KOPT-K1 (cell line): Measurements from ENCODE around the gene HK2.
"Not testable (repeated sequence)": the region's sequence is repeated elsewhere in the genome, so short reads cannot be mapped to it uniquely, and the experiment has no call there.

Experiments
- H3K27ac ChIP-seq: fragments of 200-600 bp; sonication (generic); 2 replicates; pipeline ENCODE4 v1.5.1; 2016; ENCODE audit warnings: antibody characterized with exemption, mild to moderate bottlenecking, low read depth, low read length; ENCODE audit not compliant: poor library complexity, severe bottlenecking
- H3K36me3 ChIP-seq: fragments of 200-600 bp; sonication (generic); 2 replicates; pipeline ENCODE4 v1.5.1; 2017; ENCODE audit warnings: antibody characterized with exemption, mild to moderate bottlenecking, low read length, moderate library complexity; ENCODE audit not compliant: insufficient read depth
- H3K9me3 ChIP-seq: fragments of 200-600 bp; sonication (generic); 2 replicates; pipeline ENCODE4 v1.5.1; 2017; ENCODE audit warnings: antibody characterized with exemption, low read length, mild to moderate bottlenecking; ENCODE audit not compliant: insufficient read depth, poor library complexity, severe bottlenecking

The HK2 gene

DNA sequence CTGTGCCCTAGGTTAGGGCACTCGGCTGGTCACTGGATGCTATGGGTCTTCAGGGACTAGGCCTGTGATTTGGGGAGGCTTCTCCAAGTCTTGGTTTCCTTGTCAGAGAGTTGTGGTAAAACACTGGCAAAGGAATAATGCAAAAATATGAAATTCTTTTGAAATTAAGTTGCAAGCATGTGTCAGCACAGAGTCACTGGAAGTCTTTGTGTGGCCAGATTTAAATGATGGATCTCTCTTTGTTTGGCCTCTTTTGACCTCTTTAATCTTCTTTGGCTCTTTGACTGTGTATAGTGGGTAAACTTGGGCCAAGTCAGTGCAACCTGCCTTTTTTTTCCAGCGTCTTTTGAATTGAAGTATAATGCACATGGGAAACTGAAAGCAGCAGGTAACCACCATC lies 12.1 kb downstream of the HK2 start:
- no peaks in the 10 kb centered on the region for H3K9me3 ChIP-seq
- no peak overlapping the region for H3K27ac ChIP-seq
- H3K36me3 ChIP-seq: no peaks in the 10 kb centered on the region; the same call in 1 of the 2 replicates

DNA sequence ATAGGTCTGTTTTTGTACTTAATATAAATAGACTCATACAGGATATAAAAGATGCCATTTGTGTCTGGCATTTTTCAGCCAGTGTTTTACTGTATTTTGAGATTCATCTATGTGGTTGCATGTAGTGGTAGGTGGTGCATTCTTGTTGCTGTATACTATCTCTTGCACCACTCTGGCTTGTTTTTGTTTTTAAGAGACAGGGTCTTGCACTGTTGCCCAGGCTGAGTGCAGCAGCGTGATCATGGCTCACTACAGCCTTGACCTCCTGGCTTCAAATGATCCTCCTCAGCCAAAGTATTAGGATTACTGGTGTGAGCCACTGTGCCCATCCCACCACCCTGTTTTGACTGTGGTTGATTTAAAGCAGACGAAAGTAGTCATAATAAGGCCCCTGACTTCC lies 12.6 kb downstream of the HK2 start:
- Histone ChIP-seq H3K9me3 (no peaks in the 10 kb centered on the region), H3K27ac (no peak overlapping the region), H3K36me3 (peaks cover under 1% of the 10 kb centered on the region; the same call in 1 of the 2 replicates)

DNA sequence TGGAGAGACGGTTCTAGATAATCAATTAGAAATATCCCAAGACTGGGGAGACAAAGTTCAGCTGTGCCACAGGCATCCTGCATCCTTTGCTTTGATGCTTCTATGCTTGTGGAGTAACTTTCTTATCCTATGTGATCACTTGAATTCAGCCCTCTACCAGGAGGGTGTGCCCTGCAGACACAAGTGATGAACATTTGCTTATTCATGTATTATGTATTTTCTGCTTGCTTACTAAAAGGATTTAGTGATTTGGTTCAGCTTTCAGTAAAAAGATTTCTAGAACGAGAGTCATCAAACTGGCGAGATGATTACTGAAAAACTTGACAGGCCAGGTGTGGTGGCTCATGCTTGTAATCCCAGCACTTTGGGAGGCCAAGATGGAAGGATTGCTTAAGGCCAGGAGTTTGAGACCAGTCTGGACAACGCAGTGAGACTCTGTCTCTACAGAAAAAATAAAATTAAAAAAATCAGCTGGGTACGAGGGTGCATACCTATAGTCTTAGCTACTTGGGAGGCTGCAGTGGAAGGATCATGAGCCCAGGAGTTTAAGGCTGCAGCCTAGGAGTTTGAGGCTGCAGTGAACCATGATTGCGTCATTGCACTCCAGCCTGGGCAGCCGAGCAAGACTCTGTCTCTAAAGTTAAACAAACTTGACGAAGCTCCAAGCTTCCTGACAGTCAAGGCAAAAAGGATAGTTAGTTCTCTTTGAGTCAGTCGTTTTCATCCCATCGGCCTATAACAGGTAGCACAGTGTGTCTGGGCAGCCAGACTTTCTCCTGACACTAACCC lies 13.3 kb downstream of the HK2 start:
- Histone ChIP-seq H3K27ac (no peak overlapping the region), H3K36me3 (peaks cover 5% of the 10 kb centered on the region; the same call in 1 of the 2 replicates), H3K9me3 (no peaks in the 10 kb centered on the region)

DNA sequence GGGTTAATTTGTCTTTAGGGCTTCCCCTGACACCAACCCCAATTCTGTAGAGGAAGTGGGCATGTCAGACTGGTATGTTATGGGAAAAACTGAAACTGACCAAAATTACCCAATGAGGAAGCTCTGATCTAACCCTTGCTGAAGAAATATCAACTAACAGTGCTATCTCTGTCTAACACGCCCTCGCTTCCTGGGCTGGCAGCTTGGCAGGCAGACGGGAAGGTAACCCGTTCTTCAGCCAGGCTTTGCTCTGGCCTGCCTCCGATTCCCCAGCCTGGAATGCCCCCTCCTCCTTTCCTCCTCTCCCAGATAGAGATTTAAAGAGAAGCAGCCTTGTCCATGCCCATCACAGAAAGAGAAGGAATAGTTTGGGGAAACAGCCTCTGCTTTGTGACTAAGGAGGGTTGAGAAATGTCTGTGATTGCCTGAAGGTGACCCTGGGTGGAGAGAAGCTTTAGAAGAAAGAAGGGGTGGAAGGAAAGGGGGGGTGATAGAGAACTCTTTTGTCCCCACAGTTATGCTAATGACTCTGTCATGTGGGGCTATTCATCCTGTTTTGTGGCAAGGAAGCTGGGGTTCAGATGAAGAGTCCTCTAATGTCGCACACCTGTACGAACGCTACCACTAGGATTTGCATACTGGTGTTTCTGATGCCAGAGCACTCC lies 15.4 kb downstream of the HK2 start:
- H3K27ac ChIP-seq: peak overlapping the region; percentile 59
- no peaks in the 10 kb centered on the region for H3K9me3 ChIP-seq
- peaks cover 13% of the 10 kb centered on the region for H3K36me3 ChIP-seq

DNA sequence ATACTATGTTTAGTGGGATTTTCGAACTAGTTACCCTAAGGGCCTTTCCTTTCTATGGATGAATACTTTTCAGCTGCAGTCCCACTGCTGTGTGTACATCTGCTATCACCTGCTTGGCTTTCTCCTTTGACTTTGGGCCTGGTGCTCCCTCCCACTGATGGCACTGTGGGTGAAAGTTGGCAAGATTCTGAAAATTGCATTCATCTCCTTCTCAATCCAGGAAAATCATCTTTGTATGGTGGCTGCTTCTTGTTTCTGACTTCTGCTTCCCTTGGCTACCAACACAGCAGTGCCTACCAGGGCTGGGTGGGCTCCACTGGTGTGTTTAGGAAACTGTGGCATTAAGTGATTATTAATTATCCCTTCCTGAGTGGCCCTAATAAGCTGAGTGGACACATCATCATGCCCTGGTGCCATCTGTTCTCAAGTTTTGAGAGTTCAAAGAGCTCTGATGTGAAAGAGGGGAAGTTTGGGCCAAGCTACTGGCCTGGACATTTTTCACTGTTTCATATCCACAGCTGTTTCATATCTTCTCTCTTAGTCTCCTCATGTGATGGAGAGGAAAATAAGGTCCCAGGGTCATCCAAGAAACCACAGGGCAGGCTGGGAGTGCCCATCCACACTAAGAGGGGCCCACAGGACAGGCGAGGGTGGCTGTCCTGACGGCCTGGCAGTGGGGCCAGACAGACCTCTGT lies 16.7 kb downstream of the HK2 start:
- no peak overlapping the region for H3K27ac ChIP-seq
- H3K36me3 ChIP-seq: peaks cover 26% of the 10 kb centered on the region
- no peaks in the 10 kb centered on the region for H3K9me3 ChIP-seq

DNA sequence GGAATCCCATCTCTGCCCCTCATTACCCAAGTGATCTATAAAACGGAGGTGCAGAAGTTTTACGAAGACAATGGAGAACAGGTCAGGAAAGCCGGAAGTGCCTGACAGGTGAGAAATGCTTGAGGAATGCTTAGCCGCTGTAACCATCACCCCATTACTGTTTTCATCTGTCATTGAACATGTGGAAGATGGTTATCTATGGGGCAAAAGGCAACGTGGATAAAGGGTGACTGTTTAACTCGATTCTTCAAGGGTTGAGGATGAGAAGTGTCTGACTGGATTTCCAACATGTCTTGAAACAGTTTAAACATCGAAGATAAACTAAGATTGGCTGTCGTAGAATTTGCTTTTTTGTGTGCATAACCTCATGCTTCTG lies 17.3 kb downstream of the HK2 start:
- H3K36me3 ChIP-seq: peaks cover 31% of the 10 kb centered on the region
- H3K9me3 ChIP-seq: no peaks in the 10 kb centered on the region
- no peak overlapping the region for H3K27ac ChIP-seq

DNA sequence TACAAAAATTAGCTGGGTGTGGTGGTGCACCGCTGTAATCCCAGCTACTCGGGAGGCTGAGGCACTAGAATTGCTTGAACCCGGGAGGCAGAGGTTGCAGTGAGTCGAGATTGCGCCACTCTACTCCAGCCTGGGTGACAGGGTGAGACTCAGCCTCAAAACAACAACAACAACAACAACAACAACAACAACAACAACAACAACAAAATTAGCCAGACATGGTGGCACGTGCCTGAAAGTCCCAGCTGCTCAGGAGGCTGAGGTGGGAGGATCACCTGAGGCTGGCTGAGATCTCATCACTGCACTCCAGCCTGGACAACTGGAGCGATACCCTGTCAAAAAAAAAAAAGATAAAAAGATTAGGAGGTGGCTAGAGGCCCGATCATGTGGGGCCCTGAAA lies 19.4 kb downstream of the HK2 start:
- H3K9me3 ChIP-seq, H3K27ac ChIP-seq: not testable (repeated sequence)
- peaks cover 52% of the 10 kb centered on the region for H3K36me3 ChIP-seq

DNA sequence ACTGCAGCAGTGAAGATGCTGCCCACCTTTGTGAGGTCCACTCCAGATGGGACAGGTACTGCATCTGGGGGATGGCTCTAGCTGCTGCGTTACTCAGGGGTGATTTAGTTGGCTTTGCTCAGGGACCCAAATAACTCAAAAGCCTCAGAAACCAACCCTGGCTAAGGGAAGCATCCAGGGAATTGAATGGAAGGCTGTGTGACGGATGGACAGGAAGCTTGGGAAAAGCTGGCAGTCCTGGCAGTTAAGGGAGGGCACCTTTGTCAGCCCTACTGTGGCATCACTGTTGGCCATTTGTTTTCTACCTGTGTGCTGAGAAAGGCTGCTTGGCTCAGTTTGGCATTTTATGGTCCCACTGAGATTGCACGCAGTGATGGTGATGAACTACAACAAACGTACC lies 20.5 kb downstream of the HK2 start:
- H3K27ac ChIP-seq: no peak overlapping the region
- peaks cover 63% of the 10 kb centered on the region for H3K36me3 ChIP-seq
- H3K9me3 ChIP-seq: no peaks in the 10 kb centered on the region

DNA sequence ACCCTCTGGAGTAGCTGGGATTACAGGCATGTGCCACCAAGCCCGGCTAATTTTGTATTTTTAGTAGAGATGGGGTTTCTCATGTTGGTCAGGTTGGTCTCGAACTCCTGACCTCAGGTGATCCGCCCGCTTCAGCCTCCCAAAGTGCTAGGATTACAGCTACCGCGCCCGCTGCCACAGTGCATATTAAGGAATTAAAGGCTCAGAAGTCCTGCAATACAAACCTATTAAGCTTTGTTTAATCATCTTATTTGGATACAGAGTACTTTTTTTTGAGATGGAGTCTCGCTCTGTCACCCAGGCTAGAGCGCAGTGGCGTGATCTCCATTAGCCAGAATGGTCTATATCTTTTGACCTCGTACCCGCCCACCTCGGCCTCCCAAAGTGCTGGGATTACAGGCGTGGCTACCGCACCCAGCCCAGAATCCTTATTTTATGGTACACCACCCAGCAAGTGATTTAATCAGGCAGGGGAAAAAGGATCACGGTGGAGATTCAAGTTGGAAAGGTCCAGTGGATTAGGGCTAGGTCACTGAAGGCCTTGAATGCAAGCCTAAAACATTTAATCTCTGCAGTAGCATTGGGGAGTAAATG lies 21.3 kb downstream of the HK2 start:
- not testable (repeated sequence) for H3K27ac ChIP-seq, H3K9me3 ChIP-seq
- peaks cover 71% of the 10 kb centered on the region for H3K36me3 ChIP-seq

DNA sequence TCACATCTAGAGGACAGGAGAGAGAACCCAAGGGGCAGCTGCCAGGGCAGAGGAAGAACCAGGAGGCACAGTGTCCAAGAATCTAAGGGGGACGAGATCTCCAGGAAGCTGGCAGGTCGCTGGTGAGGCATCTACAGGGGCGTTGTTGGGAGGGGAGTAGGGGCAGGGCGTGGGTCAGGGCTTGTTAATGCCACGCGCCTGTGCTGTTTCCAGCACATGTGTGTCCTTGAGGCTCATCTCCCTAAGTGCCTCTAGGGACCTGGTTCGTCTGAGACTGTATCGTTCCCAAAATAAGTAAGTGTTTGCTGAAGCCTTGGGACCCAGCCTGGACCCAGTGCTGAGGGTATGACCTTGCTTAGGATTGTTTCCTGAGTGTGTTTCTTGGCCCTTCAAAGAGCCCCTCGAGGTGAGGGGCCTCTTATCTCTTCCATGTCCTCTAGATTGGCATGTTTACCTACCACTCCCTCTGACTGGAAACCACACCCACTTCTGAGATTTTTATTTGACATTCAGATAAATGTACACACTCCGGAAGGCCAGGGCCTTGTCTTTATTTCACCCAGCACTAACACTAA lies 22.2 kb downstream of the HK2 start:
- peaks cover 79% of the 10 kb centered on the region for H3K36me3 ChIP-seq
- no peak overlapping the region for H3K27ac ChIP-seq
- H3K9me3 ChIP-seq: no peaks in the 10 kb centered on the region

DNA sequence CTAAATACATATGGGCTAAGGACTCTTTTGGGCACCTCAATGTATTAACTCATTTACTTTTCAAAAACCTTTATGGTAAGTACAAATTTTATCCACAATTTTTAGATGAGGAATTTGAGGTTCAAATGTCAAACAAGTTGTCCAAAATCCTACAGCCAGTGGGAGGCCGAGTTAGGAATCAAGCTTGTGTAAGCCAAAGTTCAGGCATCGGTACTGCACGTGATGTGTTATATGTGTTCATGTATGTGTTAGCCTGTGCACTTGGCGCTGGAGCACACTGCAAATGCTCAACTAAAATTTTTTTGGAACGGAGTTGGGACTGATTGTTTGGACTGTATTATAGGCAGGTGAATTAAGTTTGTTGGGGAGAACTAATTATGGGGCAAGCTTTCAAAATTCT lies 22.7 kb downstream of the HK2 start:
- Histone ChIP-seq H3K36me3 (peaks cover 78% of the 10 kb centered on the region), H3K9me3 (no peaks in the 10 kb centered on the region), H3K27ac (no peak overlapping the region)

DNA sequence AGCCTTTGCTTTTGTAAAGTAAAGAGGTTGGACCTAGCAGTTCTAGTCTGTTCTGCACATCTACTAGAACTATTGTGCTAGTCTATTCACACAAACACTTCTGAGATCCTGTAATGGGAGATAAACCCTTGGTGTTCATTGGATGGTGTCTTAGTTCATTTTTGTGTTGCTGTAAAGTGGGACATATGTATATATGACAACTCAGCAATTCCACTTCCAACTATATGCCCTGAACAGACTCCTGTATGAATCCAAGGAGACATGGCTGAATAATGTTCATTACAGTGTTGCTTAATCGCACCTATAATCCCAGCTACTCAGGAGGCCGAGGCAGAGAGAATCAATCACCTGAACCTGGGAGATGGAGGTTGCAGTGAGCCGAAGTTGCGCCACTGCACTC lies 23.3 kb downstream of the HK2 start:
- Histone ChIP-seq H3K27ac (no peak overlapping the region), H3K9me3 (no peaks in the 10 kb centered on the region), H3K36me3 (peaks cover 82% of the 10 kb centered on the region)

DNA sequence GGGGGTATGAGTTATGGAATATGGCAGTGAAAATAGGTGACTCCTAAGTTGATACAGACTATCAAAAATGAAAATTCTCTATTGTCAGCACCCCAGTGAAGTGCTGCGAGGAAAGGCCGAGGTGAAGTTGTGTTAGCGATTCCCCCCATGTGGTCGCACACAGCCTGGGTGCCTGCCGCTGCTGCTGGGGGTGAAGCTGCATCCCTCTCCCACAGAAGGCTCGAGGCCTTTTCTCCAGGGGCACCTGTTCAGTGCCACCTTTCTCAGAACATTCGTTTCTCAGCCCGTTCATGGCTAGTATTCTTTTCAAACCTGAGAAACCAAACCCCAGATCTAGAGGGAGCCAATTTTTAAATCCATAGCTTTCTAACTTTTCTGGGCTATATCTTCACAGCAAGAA lies 23.8 kb downstream of the HK2 start:
- H3K36me3 ChIP-seq: peaks cover 87% of the 10 kb centered on the region
- H3K9me3 ChIP-seq: no peaks in the 10 kb centered on the region
- H3K27ac ChIP-seq: no peak overlapping the region

DNA sequence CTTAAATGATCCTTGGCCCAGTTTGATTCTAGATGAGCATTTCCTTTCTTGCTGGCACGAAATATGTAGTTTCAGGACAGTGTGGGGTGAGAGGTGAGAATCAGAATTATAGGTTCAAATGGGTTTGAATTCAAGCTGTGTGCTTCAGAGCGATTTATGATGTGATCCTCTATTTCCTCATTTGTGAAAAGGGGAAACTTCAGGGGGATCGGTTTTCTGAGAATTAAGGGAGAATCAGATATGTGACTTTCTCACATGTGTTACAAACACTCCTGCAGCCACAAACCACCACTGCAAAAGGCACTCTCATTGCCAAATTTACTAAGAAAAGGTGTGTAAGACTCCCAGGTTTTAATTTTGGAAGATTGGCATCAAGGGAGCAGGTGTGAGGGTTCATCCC lies 24.4 kb downstream of the HK2 start:
- Histone ChIP-seq H3K36me3 (peaks cover 89% of the 10 kb centered on the region), H3K9me3 (no peaks in the 10 kb centered on the region), H3K27ac (no peak overlapping the region)

DNA sequence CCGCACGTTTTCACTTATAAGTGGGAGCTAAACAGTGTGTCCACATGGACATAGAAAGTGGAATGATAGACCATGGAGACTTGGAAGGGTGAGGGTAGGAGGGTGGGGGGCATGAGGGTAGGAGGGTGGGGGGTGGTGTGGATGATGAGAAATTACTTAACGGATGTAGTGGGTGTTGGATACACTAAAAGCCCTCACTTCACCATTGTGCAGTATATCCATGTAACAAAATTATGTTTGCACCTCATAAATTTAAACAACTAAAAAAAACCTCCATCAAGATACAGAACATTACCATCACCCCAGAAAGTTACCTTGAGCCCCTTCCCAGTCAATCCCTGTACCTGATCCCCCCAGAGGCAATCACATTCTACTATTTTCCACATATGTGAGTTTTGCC lies 26.2 kb downstream of the HK2 start:
- Histone ChIP-seq H3K27ac (no peak overlapping the region), H3K36me3 (peaks cover 82% of the 10 kb centered on the region)

More for the DNA sequence above, 26.2 kb downstream of the HK2 start:
- no peaks in the 10 kb centered on the region for H3K9me3 ChIP-seq
